ENCODE results near the gene TMEM191B. TPM values are rescaled to one million over a fixed set of nuclear protein-coding genes. Genes with fewer than 3 reads are reported as not detected.
"Not testable (repeated sequence)": the region's sequence is repeated elsewhere in the genome, so short reads cannot be mapped to it uniquely, and the experiment has no call there.

Gene TMEM191B
- polyA plus RNA-seq, 2 donors: 2.6 to 2.9 TPM

GRCh38 chr22:18529416-18530145 is 2.0 kb downstream of the TMEM191B start:
- not testable (repeated sequence) for H3K4me1 ChIP-seq (ENCODE audit: control insufficient read depth in 2 of 2, insufficient read depth in 2 of 2, low read length in 1 of 2); H3K9me3 ChIP-seq (ENCODE audit: control insufficient read depth in 2 of 2, insufficient read depth in 1 of 2, low read depth in 1 of 2, low read length in 1 of 2); H3K36me3 ChIP-seq (ENCODE audit: control insufficient read depth in 2 of 2, insufficient read depth in 2 of 2, low read length in 1 of 2); H3K4me3 ChIP-seq (ENCODE audit: low read depth in 1 of 2, low read length in 2 of 2); H3K27me3 ChIP-seq (ENCODE audit: control insufficient read depth in 1 of 2, insufficient read depth in 2 of 2, low read length in 2 of 2); H3K27ac ChIP-seq (ENCODE audit: low read depth in 2 of 2, low read length in 1 of 2)
- 7% methylated on average over 11 of the region's 57 CpGs; no CpG with 5 or more reads in 1 of the 2 donors for WGBS, 2 donors

GRCh38 chr22:18533633-18534032 is 6.0 kb downstream of the TMEM191B start:
- no CpG with 5 or more reads among the region's 11 CpGs for WGBS, 2 donors
- not testable (repeated sequence) for H3K27me3 ChIP-seq (ENCODE audit: control insufficient read depth in 1 of 2, insufficient read depth in 2 of 2, low read length in 2 of 2); H3K9me3 ChIP-seq (ENCODE audit: control insufficient read depth in 2 of 2, insufficient read depth in 1 of 2, low read depth in 1 of 2, low read length in 1 of 2); H3K4me3 ChIP-seq (ENCODE audit: low read depth in 1 of 2, low read length in 2 of 2); H3K4me1 ChIP-seq (ENCODE audit: control insufficient read depth in 2 of 2, insufficient read depth in 2 of 2, low read length in 1 of 2); H3K27ac ChIP-seq (ENCODE audit: low read depth in 2 of 2, low read length in 1 of 2); H3K36me3 ChIP-seq (ENCODE audit: control insufficient read depth in 2 of 2, insufficient read depth in 2 of 2, low read length in 1 of 2)

GRCh38 chr22:18534315-18534714 is 6.7 kb downstream of the TMEM191B start:
- 94% methylated on average over 2 of the region's 12 CpGs; no CpG with 5 or more reads in 1 of the 2 donors for WGBS, 2 donors

GRCh38 chr22:18539994-18540393 is 12.4 kb downstream of the TMEM191B start:
- H3K9me3 ChIP-seq (ENCODE audit: control insufficient read depth in 2 of 2, insufficient read depth in 1 of 2, low read depth in 1 of 2, low read length in 1 of 2); H3K27me3 ChIP-seq (ENCODE audit: control insufficient read depth in 1 of 2, insufficient read depth in 2 of 2, low read length in 2 of 2); H3K36me3 ChIP-seq (ENCODE audit: control insufficient read depth in 2 of 2, insufficient read depth in 2 of 2, low read length in 1 of 2); H3K4me1 ChIP-seq (ENCODE audit: control insufficient read depth in 2 of 2, insufficient read depth in 2 of 2, low read length in 1 of 2); H3K4me3 ChIP-seq (ENCODE audit: low read depth in 1 of 2, low read length in 2 of 2); H3K27ac ChIP-seq (ENCODE audit: low read depth in 2 of 2, low read length in 1 of 2): not testable (repeated sequence)
- WGBS, 2 donors: 76 to 79% methylated on average over 4 to 5 of the region's 6 CpGs

More at GRCh38 chr22:18534315-18534714, 6.7 kb downstream of the TMEM191B start:
- H3K27ac ChIP-seq (ENCODE audit: low read depth in 2 of 2, low read length in 1 of 2); H3K4me1 ChIP-seq (ENCODE audit: control insufficient read depth in 2 of 2, insufficient read depth in 2 of 2, low read length in 1 of 2); H3K27me3 ChIP-seq (ENCODE audit: control insufficient read depth in 1 of 2, insufficient read depth in 2 of 2, low read length in 2 of 2); H3K36me3 ChIP-seq (ENCODE audit: control insufficient read depth in 2 of 2, insufficient read depth in 2 of 2, low read length in 1 of 2); H3K9me3 ChIP-seq (ENCODE audit: control insufficient read depth in 2 of 2, insufficient read depth in 1 of 2, low read depth in 1 of 2, low read length in 1 of 2); H3K4me3 ChIP-seq (ENCODE audit: low read depth in 1 of 2, low read length in 2 of 2): not testable (repeated sequence)

- WGBS, 2 donors: no CpG with 5 or more reads among the region's 11 CpGs
- not testable (repeated sequence) for H3K36me3 ChIP-seq (ENCODE audit: control insufficient read depth in 2 of 2, insufficient read depth in 2 of 2, low read length in 1 of 2); H3K4me1 ChIP-seq (ENCODE audit: control insufficient read depth in 2 of 2, insufficient read depth in 2 of 2, low read length in 1 of 2); H3K27ac ChIP-seq (ENCODE audit: low read depth in 2 of 2, low read length in 1 of 2); H3K4me3 ChIP-seq (ENCODE audit: low read depth in 1 of 2, low read length in 2 of 2); H3K27me3 ChIP-seq (ENCODE audit: control insufficient read depth in 1 of 2, insufficient read depth in 2 of 2, low read length in 2 of 2); H3K9me3 ChIP-seq (ENCODE audit: control insufficient read depth in 2 of 2, insufficient read depth in 1 of 2, low read depth in 1 of 2, low read length in 1 of 2)
These were observed 15.8 kb downstream of the TMEM191B start for GRCh38 chr22:18543400-18543799.

GRCh38 chr22:18544615-18545014 is 17.0 kb downstream of the TMEM191B start:
- not testable (repeated sequence) for H3K4me3 ChIP-seq (ENCODE audit: low read depth in 1 of 2, low read length in 2 of 2); H3K27me3 ChIP-seq (ENCODE audit: control insufficient read depth in 1 of 2, insufficient read depth in 2 of 2, low read length in 2 of 2); H3K4me1 ChIP-seq (ENCODE audit: control insufficient read depth in 2 of 2, insufficient read depth in 2 of 2, low read length in 1 of 2); H3K9me3 ChIP-seq (ENCODE audit: control insufficient read depth in 2 of 2, insufficient read depth in 1 of 2, low read depth in 1 of 2, low read length in 1 of 2); H3K27ac ChIP-seq (ENCODE audit: low read depth in 2 of 2, low read length in 1 of 2); H3K36me3 ChIP-seq (ENCODE audit: control insufficient read depth in 2 of 2, insufficient read depth in 2 of 2, low read length in 1 of 2)
- WGBS, 2 donors: 70 to 83% methylated on average over 2 to 5 of the region's 13 CpGs

- H3K9me3 ChIP-seq (ENCODE audit: control insufficient read depth in 2 of 2, insufficient read depth in 1 of 2, low read depth in 1 of 2, low read length in 1 of 2); H3K4me1 ChIP-seq (ENCODE audit: control insufficient read depth in 2 of 2, insufficient read depth in 2 of 2, low read length in 1 of 2); H3K27me3 ChIP-seq (ENCODE audit: control insufficient read depth in 1 of 2, insufficient read depth in 2 of 2, low read length in 2 of 2); H3K27ac ChIP-seq (ENCODE audit: low read depth in 2 of 2, low read length in 1 of 2); H3K4me3 ChIP-seq (ENCODE audit: low read depth in 1 of 2, low read length in 2 of 2); H3K36me3 ChIP-seq (ENCODE audit: control insufficient read depth in 2 of 2, insufficient read depth in 2 of 2, low read length in 1 of 2): not testable (repeated sequence)
- WGBS, 2 donors: 66 to 71% methylated on average over 4 to 10 of the region's 13 CpGs
These were observed 22.0 kb downstream of the TMEM191B start for GRCh38 chr22:18549458-18550179.

- not testable (repeated sequence) for H3K27ac ChIP-seq (ENCODE audit: low read depth in 2 of 2, low read length in 1 of 2); H3K4me3 ChIP-seq (ENCODE audit: low read depth in 1 of 2, low read length in 2 of 2); H3K4me1 ChIP-seq (ENCODE audit: control insufficient read depth in 2 of 2, insufficient read depth in 2 of 2, low read length in 1 of 2); H3K9me3 ChIP-seq (ENCODE audit: control insufficient read depth in 2 of 2, insufficient read depth in 1 of 2, low read depth in 1 of 2, low read length in 1 of 2); H3K36me3 ChIP-seq (ENCODE audit: control insufficient read depth in 2 of 2, insufficient read depth in 2 of 2, low read length in 1 of 2); H3K27me3 ChIP-seq (ENCODE audit: control insufficient read depth in 1 of 2, insufficient read depth in 2 of 2, low read length in 2 of 2)
- 77 to 88% methylated on average over 2 of the region's 7 CpGs for WGBS, 2 donors
These were observed 23.4 kb downstream of the TMEM191B start for GRCh38 chr22:18551046-18551445.

- not testable (repeated sequence) for H3K9me3 ChIP-seq (ENCODE audit: control insufficient read depth in 2 of 2, insufficient read depth in 1 of 2, low read depth in 1 of 2, low read length in 1 of 2); H3K4me1 ChIP-seq (ENCODE audit: control insufficient read depth in 2 of 2, insufficient read depth in 2 of 2, low read length in 1 of 2); H3K36me3 ChIP-seq (ENCODE audit: control insufficient read depth in 2 of 2, insufficient read depth in 2 of 2, low read length in 1 of 2); H3K27me3 ChIP-seq (ENCODE audit: control insufficient read depth in 1 of 2, insufficient read depth in 2 of 2, low read length in 2 of 2); H3K4me3 ChIP-seq (ENCODE audit: low read depth in 1 of 2, low read length in 2 of 2); H3K27ac ChIP-seq (ENCODE audit: low read depth in 2 of 2, low read length in 1 of 2)
- no CpG with 5 or more reads among the region's 19 CpGs for WGBS, 2 donors
These were observed 25.4 kb downstream of the TMEM191B start for GRCh38 chr22:18552839-18553597.
